Ovary (tissue), 9 donors: Measurements from ENCODE around the gene NEK3. TPM values are rescaled to one million over a fixed set of nuclear protein-coding genes. Genes with fewer than 3 reads are reported as not detected.

Experiments
- DNase-seq, 5 donors: peaks; one replicate each; pipeline ENCODE4 v3.0.0-alpha.2; 2019 to 2020
- H3K27ac ChIP-seq, 2 donors: fragments of 200-600 bp; one replicate each; pipeline versions ENCODE4 v1.5.1 to v1.8.0; 2019 to 2022
- H3K27me3 ChIP-seq: fragments of 200-600 bp; one replicate; pipeline ENCODE4 v1.8.0; 2022
- H3K36me3 ChIP-seq: fragments of 200-600 bp; sonication (generic); one replicate; pipeline ENCODE4 v1.5.1; 2019
- H3K4me1 ChIP-seq: one replicate; pipeline ENCODE4 v1.8.1; 2013; ENCODE audit warnings: mild to moderate bottlenecking, moderate library complexity; ENCODE audit not compliant: insufficient read depth
- H3K4me3 ChIP-seq: fragments of 200-600 bp; sonication (generic); one replicate; pipeline ENCODE4 v1.5.1; 2017
- H3K9me3 ChIP-seq, 2 donors: fragments of 200-600 bp in 1 of 2; sonication (generic) in 1 of 2; one replicate each; pipeline versions ENCODE4 v1.5.1 to v1.8.1; 2013 to 2019; ENCODE audit warnings: mild to moderate bottlenecking in 1 of 2, moderate library complexity in 1 of 2
- CTCF ChIP-seq, 3 donors: fragments of 450-650 bp in 2 of 3; fragments of 200-600 bp in 1 of 3; IDR thresholded peaks; one replicate each; pipeline versions ENCODE4 v1.5.1 to v1.8.0; 2016 to 2022; ENCODE audit warnings: antibody characterized with exemption in 3 of 3, mild to moderate bottlenecking in 1 of 3
- EP300 ChIP-seq: sonication (generic); formaldehyde crosslinking; IDR thresholded peaks from one replicate; pipeline ENCODE4 v1.6.1; 2017; ENCODE audit warnings: antibody characterized with exemption
- POLR2A ChIP-seq: fragments of 450-650 bp; IDR thresholded peaks from one replicate; pipeline ENCODE4 v1.6.1; 2017; ENCODE audit warnings: antibody characterized with exemption, mild to moderate bottlenecking, moderate library complexity
- WGBS, 3 donors: extraction: QIAGEN DNeasy Blood & Tissue Kit in 1 of 3; methylation state at CpG; one replicate each; pipeline versions ENCODE4 v1.1.5 to v1.1.7; 2013 to 2017; 5-methylcytosine and 5-hydroxymethylcytosine counted together
- intact Hi-C, 4 donors: fragments of 100-400 bp; cut with DNase I; formaldehyde crosslinking; loops; one replicate each; pipeline versions ENCODE4 v1.11.0 to v1.15.1; 2022 to 2023
- polyA plus RNA-seq, 2 donors: library from polyadenylated mRNA; stranded (reverse); fragments of 200-250 nt in 1 of 2; fragments of 350-450 nt in 1 of 2; fragmentation: Illumina TruSeq in 1 of 2; extraction: RNeasy Lipid Tissue Mini Kit (QIAGEN cat#74804) in 1 of 2; gene quantifications; one replicate each; pipeline ENCODE4 v1.2.3, GENCODE V29; 2013 to 2014
- total RNA-seq, 7 donors: library from RNA; depleted of rRNA in 2 of 7; stranded (reverse); fragments of >200 nt in 2 of 7; fragmentation: NEBNext Ultra II Directional in 3 of 7; extraction: Animal tissue kit (Norgen Biotek cat#: 25700) in 3 of 7; gene quantifications; one replicate each; pipeline versions ENCODE4 v1.1.0 to v1.2.4, GENCODE V29; 2016 to 2023
- donor health status: DM: no; HTN: no; CAD: no; lungs with moderate emphysema.
- donor health status: DM: no; HTN: no; CAD: no.
- donor health status: Bipolar disorder and iron deficiency.
- donor health status: DM: yes; HTN: yes; CAD: no.
- donor health status: DM: no; HTN: no; CAD: no.
- donor health status: DM: yes; HTN: yes; CAD: no.

NEK3 gene
- total and polyA plus RNA-seq, 9 donors, result 7.1 to 17.4 (median 11.7) TPM

GRCh38 chr13:52156724-52157261 lies 2.6 kb downstream of the NEK3 start:
- Histone ChIP-seq H3K4me1 (peaks cover 4% of the 10 kb centered on the region), H3K27ac (no peak overlapping the region), H3K4me3 (no peak overlapping the region), H3K9me3 (no peaks in the 10 kb centered on the region), H3K27me3 (no peaks in the 10 kb centered on the region), H3K36me3 (no peaks in the 10 kb centered on the region)
- no peak for TF ChIP-seq EP300
- no peak for TF ChIP-seq CTCF (IDR thresholded peaks at IDR 0.05)
- no peak for TF ChIP-seq POLR2A
- intact Hi-C loops, result no loop called here
- no peak for DNase-seq
- 39 to 55% (median 39%) methylated on average over 1 of the region's 1 CpG for WGBS, 3 donors

- TF ChIP-seq POLR2A, result no peak
- TF ChIP-seq EP300, result no peak
- TF ChIP-seq CTCF (IDR thresholded peaks at IDR 0.05), result no peak
Measured at GRCh38 chr13:52155177-52155576, 4.2 kb downstream of the NEK3 start.

GRCh38 chr13:52147225-52147624 lies 12.2 kb downstream of the NEK3 start:
- Histone ChIP-seq H3K9me3 (no peaks in the 10 kb centered on the region), H3K27me3 (no peaks in the 10 kb centered on the region), H3K36me3 (no peaks in the 10 kb centered on the region), H3K4me1 (no peaks in the 10 kb centered on the region), H3K4me3 (no peak overlapping the region), H3K27ac (no peak overlapping the region)
- TF ChIP-seq EP300, result no peak
- no peak for TF ChIP-seq CTCF (IDR thresholded peaks at IDR 0.05)
- TF ChIP-seq POLR2A, result no peak
- DNase-seq, result no peak
- intact Hi-C loops, result no loop called here
- 84 to 95% (median 86%) methylated on average over 1 of the region's 1 CpG for WGBS, 3 donors

More at GRCh38 chr13:52155177-52155576, 4.2 kb downstream of the NEK3 start:
- H3K27me3 ChIP-seq, result no peaks in the 10 kb centered on the region
- no peak overlapping the region for H3K27ac ChIP-seq
- no peak overlapping the region for H3K4me3 ChIP-seq
- H3K9me3 ChIP-seq, result no peaks in the 10 kb centered on the region
- H3K4me1 ChIP-seq, result peaks cover 4% of the 10 kb centered on the region
- no peak for DNase-seq
- intact Hi-C loops, result no loop called here
- 89 to 98% (median 97%) methylated on average over 1 of the region's 1 CpG for WGBS, 3 donors
- H3K36me3 ChIP-seq, result no peaks in the 10 kb centered on the region

GRCh38 chr13:52141299-52141698 lies 18.1 kb downstream of the NEK3 start:
- H3K27ac ChIP-seq, result no peak overlapping the region
- intact Hi-C loops, result no loop called here
- H3K4me1 ChIP-seq, result no peaks in the 10 kb centered on the region
- WGBS, 3 donors, result 38 to 41% (median 40%) methylated on average over 2 of the region's 2 CpGs
- no peak for DNase-seq
- no peak overlapping the region for H3K4me3 ChIP-seq
- no peaks in the 10 kb centered on the region for H3K36me3 ChIP-seq
- TF ChIP-seq CTCF (IDR thresholded peaks at IDR 0.05) (no peak), POLR2A (no peak), EP300 (no peak)
- no peaks in the 10 kb centered on the region for H3K9me3 ChIP-seq
- no peaks in the 10 kb centered on the region for H3K27me3 ChIP-seq
